Stimulated activated CD8-positive, alpha-beta memory T cell treated with anti-CD3 and anti-CD28 coated beads, Interleukin-15, amount 100 ng/mL, for 4 hours (primary cell): Measurements from ENCODE around the gene ASTN1.

Experiments used
- DNase-seq, 2 donors: peaks; one replicate each; pipeline ENCODE4 v3.0.0-alpha.2; 2020; ENCODE audit warnings: low read depth in 2 of 2

The ASTN1 gene

GRCh38 chr1:177043597-177043996, 120.9 kb downstream of the ASTN1 start:
- DNase-seq = no peak

- no peak for DNase-seq
Measured at GRCh38 chr1:177035586-177035985, 128.9 kb downstream of the ASTN1 start.

GRCh38 chr1:177033628-177034027, 130.9 kb downstream of the ASTN1 start:
- no peak for DNase-seq

GRCh38 chr1:177032434-177032833, 132.1 kb downstream of the ASTN1 start:
- no peak for DNase-seq

- DNase-seq = no peak
Measured at GRCh38 chr1:177024623-177025022, 139.9 kb downstream of the ASTN1 start.

GRCh38 chr1:177023726-177024125, 140.8 kb downstream of the ASTN1 start:
- no peak for DNase-seq

GRCh38 chr1:177023249-177023648, 141.3 kb downstream of the ASTN1 start:
- DNase-seq = no peak

- no peak for DNase-seq
Measured at GRCh38 chr1:177021687-177022086, 142.8 kb downstream of the ASTN1 start.

- no peak for DNase-seq
Measured at GRCh38 chr1:177020851-177021589, 143.5 kb downstream of the ASTN1 start.

- no peak for DNase-seq
Measured at GRCh38 chr1:177017287-177017852, 147.1 kb downstream of the ASTN1 start.

GRCh38 chr1:177014325-177014724, 150.2 kb downstream of the ASTN1 start:
- no peak for DNase-seq

GRCh38 chr1:177012342-177012925, 152.1 kb downstream of the ASTN1 start:
- no peak for DNase-seq

- DNase-seq = no peak
Measured at GRCh38 chr1:177011508-177011907, 153.0 kb downstream of the ASTN1 start.

GRCh38 chr1:177010211-177010825, 154.2 kb downstream of the ASTN1 start:
- DNase-seq = no peak

GRCh38 chr1:177008653-177009052, 155.9 kb downstream of the ASTN1 start:
- no peak for DNase-seq

GRCh38 chr1:177007437-177008161, 156.9 kb downstream of the ASTN1 start:
- DNase-seq = no peak

- no peak for DNase-seq
Measured at GRCh38 chr1:177002891-177003290, 161.6 kb downstream of the ASTN1 start.

GRCh38 chr1:177001556-177001955, 163.0 kb downstream of the ASTN1 start:
- no peak for DNase-seq

GRCh38 chr1:176998183-176998795, 166.2 kb downstream of the ASTN1 start:
- DNase-seq = no peak

- no peak for DNase-seq
Measured at GRCh38 chr1:176996456-176997090, 167.9 kb downstream of the ASTN1 start.

- DNase-seq = no peak
Measured at GRCh38 chr1:176994931-176995596, 169.4 kb downstream of the ASTN1 start.
